Measurements from ENCODE around the gene NUP54.

The NUP54 gene

DNA sequence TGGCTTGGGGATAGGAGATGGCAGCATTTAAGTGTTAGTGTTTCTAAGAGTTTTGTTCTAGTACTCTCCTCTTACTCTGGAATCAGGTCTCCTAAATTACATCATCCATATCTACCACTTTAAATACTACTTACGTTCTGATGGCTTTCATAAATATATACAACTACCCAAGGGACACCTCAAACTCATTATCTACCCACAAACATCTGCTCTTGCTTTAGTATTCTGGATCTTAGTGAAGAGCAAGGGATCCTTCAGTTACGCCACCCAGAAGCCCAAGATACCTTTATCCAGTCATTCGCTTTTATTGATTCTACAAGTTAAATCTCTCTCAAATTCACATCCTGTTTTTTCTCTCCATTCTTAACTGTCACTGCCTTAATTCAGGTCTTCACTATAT lies 7.0 kb downstream of the NUP54 start:
- Histone ChIP-seq H3K36me3 (ENCODE audit: insufficient read depth, low read length) (peaks cover 44% of the 10 kb centered on the region), H3K9me3 (replicated peaks; ENCODE audit: low read length) (no peaks in the 10 kb centered on the region), H3K4me3 (ENCODE audit: low read length) (no peak overlapping the region), H3K4me1 (ENCODE audit: control insufficient read depth, insufficient read depth, low read length) (peaks cover 6% of the 10 kb centered on the region), H3K4me2 (ENCODE audit: low read length) (no peak overlapping the region), H3K27me3 (ENCODE audit: control insufficient read depth, insufficient read depth, low read length) (no peaks in the 10 kb centered on the region), H3K9ac (ENCODE audit: low read depth, low read length) (no peak overlapping the region)

DNA sequence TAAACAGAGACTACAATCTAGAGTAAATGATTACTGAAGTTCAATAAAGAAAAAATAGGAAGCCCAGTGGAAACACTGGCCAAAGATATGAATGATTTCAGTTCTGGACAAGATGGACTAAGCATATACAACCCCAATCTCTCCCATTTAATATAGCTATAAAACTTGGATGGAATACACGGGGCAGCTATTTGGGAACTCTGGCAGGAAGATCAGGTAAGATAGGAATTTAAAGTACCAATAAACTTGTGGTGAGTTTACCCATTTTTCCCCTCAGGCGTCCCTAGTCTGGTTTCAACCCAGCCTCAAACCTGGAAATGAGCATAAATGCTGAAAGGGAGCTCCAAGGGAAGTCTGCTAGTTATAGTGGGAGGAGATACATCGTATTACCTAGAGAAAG lies 20.4 kb downstream of the NUP54 start:
- Histone ChIP-seq H3K4me2 (ENCODE audit: low read length) (no peak overlapping the region), H3K36me3 (ENCODE audit: insufficient read depth, low read length) (peaks cover 24% of the 10 kb centered on the region), H3K4me1 (ENCODE audit: control insufficient read depth, insufficient read depth, low read length) (no peaks in the 10 kb centered on the region), H3K9ac (ENCODE audit: low read depth, low read length) (no peak overlapping the region), H3K4me3 (ENCODE audit: low read length) (no peak overlapping the region), H3K9me3 (replicated peaks; ENCODE audit: low read length) (no peaks in the 10 kb centered on the region), H3K27me3 (ENCODE audit: control insufficient read depth, insufficient read depth, low read length) (no peaks in the 10 kb centered on the region)

GRCh38 chr4:76125816-76126215 lies 22.4 kb downstream of the NUP54 start:
- Histone ChIP-seq H3K4me2 (ENCODE audit: low read length) (no peak overlapping the region), H3K4me1 (ENCODE audit: control insufficient read depth, insufficient read depth, low read length) (no peaks in the 10 kb centered on the region), H3K9me3 (replicated peaks; ENCODE audit: low read length) (no peaks in the 10 kb centered on the region), H3K9ac (ENCODE audit: low read depth, low read length) (no peak overlapping the region), H3K27me3 (ENCODE audit: control insufficient read depth, insufficient read depth, low read length) (no peaks in the 10 kb centered on the region), H3K4me3 (ENCODE audit: low read length) (no peak overlapping the region), H3K36me3 (ENCODE audit: insufficient read depth, low read length) (peaks cover 37% of the 10 kb centered on the region)

- Histone ChIP-seq H3K4me3 (ENCODE audit: low read length) (no peak overlapping the region), H3K4me1 (ENCODE audit: control insufficient read depth, insufficient read depth, low read length) (no peaks in the 10 kb centered on the region), H3K4me2 (ENCODE audit: low read length) (no peak overlapping the region), H3K27me3 (ENCODE audit: control insufficient read depth, insufficient read depth, low read length) (no peaks in the 10 kb centered on the region), H3K36me3 (ENCODE audit: insufficient read depth, low read length) (peaks cover 44% of the 10 kb centered on the region), H3K9ac (ENCODE audit: low read depth, low read length) (no peak overlapping the region), H3K9me3 (replicated peaks; ENCODE audit: low read length) (no peaks in the 10 kb centered on the region)
These were observed 28.0 kb downstream of the NUP54 start for GRCh38 chr4:76120199-76120598.

DNA sequence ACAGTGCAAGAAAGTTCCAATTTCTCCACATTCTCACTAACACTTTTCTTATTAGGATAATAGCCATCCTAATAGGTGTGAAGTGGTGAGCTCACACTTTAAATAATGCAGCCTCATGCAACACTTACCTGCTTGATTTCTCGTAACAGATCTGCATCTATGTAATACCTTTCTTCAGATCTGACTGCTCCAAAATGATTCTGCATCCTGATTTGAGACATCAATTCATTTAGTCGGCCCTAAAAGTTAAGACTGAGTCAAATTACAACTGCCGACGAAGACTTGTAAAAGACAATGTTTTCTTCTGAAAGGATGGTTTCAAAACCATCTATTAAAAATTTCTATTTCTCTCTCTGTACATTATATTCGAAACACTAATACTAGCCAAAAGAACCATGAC lies 30.7 kb downstream of the NUP54 start:
- Histone ChIP-seq H3K36me3 (ENCODE audit: insufficient read depth, low read length) (peaks cover 54% of the 10 kb centered on the region), H3K4me1 (ENCODE audit: control insufficient read depth, insufficient read depth, low read length) (no peaks in the 10 kb centered on the region)

DNA sequence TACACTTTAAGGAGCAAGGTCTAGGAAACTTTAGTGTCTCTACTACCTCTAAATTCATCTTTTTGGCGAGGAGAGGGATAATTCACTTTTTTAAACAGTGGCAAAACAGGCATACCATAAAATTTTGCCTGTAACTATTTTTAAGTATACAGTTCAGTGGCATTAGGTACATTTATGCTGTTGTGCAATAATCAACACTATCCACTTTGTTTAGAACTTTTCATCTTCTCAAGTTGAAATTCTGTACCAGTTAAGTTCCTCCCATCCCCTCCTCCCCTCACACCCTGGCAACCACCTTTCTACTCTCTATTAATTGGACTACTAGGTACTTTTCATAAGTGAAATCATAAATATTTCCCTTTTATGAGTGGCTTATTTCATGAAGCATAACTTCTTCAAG lies 31.4 kb downstream of the NUP54 start:
- peaks cover 51% of the 10 kb centered on the region for H3K36me3 ChIP-seq (ENCODE audit: insufficient read depth, low read length)
- no peaks in the 10 kb centered on the region for H3K9me3 ChIP-seq (replicated peaks; ENCODE audit: low read length)

More for the DNA sequence above, 30.7 kb downstream of the NUP54 start:
- no peaks in the 10 kb centered on the region for H3K9me3 ChIP-seq (replicated peaks; ENCODE audit: low read length)
- H3K4me2 ChIP-seq (ENCODE audit: low read length) = no peak overlapping the region
- no peaks in the 10 kb centered on the region for H3K27me3 ChIP-seq (ENCODE audit: control insufficient read depth, insufficient read depth, low read length)
- H3K4me3 ChIP-seq (ENCODE audit: low read length) = no peak overlapping the region
- no peak overlapping the region for H3K9ac ChIP-seq (ENCODE audit: low read depth, low read length)

GRCh38 chr4:76108467-76109181 lies 39.6 kb downstream of the NUP54 start:
- H3K9me3 ChIP-seq (replicated peaks; ENCODE audit: low read length) = no peaks in the 10 kb centered on the region
- H3K27me3 ChIP-seq (ENCODE audit: control insufficient read depth, insufficient read depth, low read length) = peaks cover 5% of the 10 kb centered on the region
- no peak overlapping the region for H3K4me2 ChIP-seq (ENCODE audit: low read length)
- no peak overlapping the region for H3K4me3 ChIP-seq (ENCODE audit: low read length)
- peaks cover 10% of the 10 kb centered on the region for H3K36me3 ChIP-seq (ENCODE audit: insufficient read depth, low read length)
- no peak overlapping the region for H3K9ac ChIP-seq (ENCODE audit: low read depth, low read length)
- H3K4me1 ChIP-seq (ENCODE audit: control insufficient read depth, insufficient read depth, low read length) = peaks cover 2% of the 10 kb centered on the region

More for the DNA sequence above, 31.4 kb downstream of the NUP54 start:
- H3K4me1 ChIP-seq (ENCODE audit: control insufficient read depth, insufficient read depth, low read length) = no peaks in the 10 kb centered on the region
- no peak overlapping the region for H3K9ac ChIP-seq (ENCODE audit: low read depth, low read length)
- H3K27me3 ChIP-seq (ENCODE audit: control insufficient read depth, insufficient read depth, low read length) = no peaks in the 10 kb centered on the region
- H3K4me3 ChIP-seq (ENCODE audit: low read length) = no peak overlapping the region
- H3K4me2 ChIP-seq (ENCODE audit: low read length) = no peak overlapping the region

DNA sequence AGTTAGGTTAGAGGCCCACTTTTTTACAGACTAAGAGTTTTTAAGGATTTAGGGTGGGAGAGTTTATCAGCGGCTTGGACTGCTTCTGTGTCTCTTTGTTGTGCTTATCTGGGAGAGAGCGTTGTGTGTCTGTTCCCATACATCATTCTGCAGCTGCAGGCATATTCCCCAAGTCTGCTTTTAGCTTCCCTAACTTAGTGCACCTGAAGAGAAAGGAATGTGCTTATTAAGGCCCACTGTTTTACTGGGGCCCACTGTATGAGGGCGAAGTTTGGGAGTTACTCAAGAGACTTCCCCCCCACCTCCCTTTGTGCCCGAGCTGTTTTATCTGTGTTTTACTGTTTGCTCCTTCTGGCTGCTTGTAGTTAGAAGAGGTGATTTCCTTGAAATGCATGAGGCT lies 41.8 kb downstream of the NUP54 start:
- H3K4me3 ChIP-seq (ENCODE audit: low read length) = no peak overlapping the region
- H3K9ac ChIP-seq (ENCODE audit: low read depth, low read length) = no peak overlapping the region
- peaks cover 2% of the 10 kb centered on the region for H3K4me1 ChIP-seq (ENCODE audit: control insufficient read depth, insufficient read depth, low read length)
- H3K27me3 ChIP-seq (ENCODE audit: control insufficient read depth, insufficient read depth, low read length) = peaks cover 14% of the 10 kb centered on the region
- no peak overlapping the region for H3K4me2 ChIP-seq (ENCODE audit: low read length)
- H3K36me3 ChIP-seq (ENCODE audit: insufficient read depth, low read length) = no peaks in the 10 kb centered on the region
- H3K9me3 ChIP-seq (replicated peaks; ENCODE audit: low read length) = no peaks in the 10 kb centered on the region

- Histone ChIP-seq H3K27me3 (ENCODE audit: control insufficient read depth, insufficient read depth, low read length) (peaks cover 19% of the 10 kb centered on the region), H3K36me3 (ENCODE audit: insufficient read depth, low read length) (no peaks in the 10 kb centered on the region), H3K9me3 (replicated peaks; ENCODE audit: low read length) (no peaks in the 10 kb centered on the region), H3K4me1 (ENCODE audit: control insufficient read depth, insufficient read depth, low read length) (peaks cover 2% of the 10 kb centered on the region), H3K4me2 (ENCODE audit: low read length) (no peak overlapping the region), H3K9ac (ENCODE audit: low read depth, low read length) (no peak overlapping the region), H3K4me3 (ENCODE audit: low read length) (no peak overlapping the region)
These were observed 42.5 kb downstream of the NUP54 start for GRCh38 chr4:76105652-76106051.

GRCh38 chr4:76096076-76096475 lies 52.1 kb downstream of the NUP54 start:
- Histone ChIP-seq H3K4me1 (ENCODE audit: control insufficient read depth, insufficient read depth, low read length) (no peaks in the 10 kb centered on the region), H3K4me2 (ENCODE audit: low read length) (no peak overlapping the region), H3K4me3 (ENCODE audit: low read length) (no peak overlapping the region), H3K9ac (ENCODE audit: low read depth, low read length) (no peak overlapping the region), H3K9me3 (replicated peaks; ENCODE audit: low read length) (no peaks in the 10 kb centered on the region), H3K27me3 (ENCODE audit: control insufficient read depth, insufficient read depth, low read length) (peaks cover 16% of the 10 kb centered on the region), H3K36me3 (ENCODE audit: insufficient read depth, low read length) (no peaks in the 10 kb centered on the region)

GRCh38 chr4:76095568-76095967 lies 52.6 kb downstream of the NUP54 start:
- H3K4me3 ChIP-seq (ENCODE audit: low read length) = no peak overlapping the region
- H3K36me3 ChIP-seq (ENCODE audit: insufficient read depth, low read length) = no peaks in the 10 kb centered on the region
- H3K4me1 ChIP-seq (ENCODE audit: control insufficient read depth, insufficient read depth, low read length) = no peaks in the 10 kb centered on the region
- H3K9ac ChIP-seq (ENCODE audit: low read depth, low read length) = no peak overlapping the region
- H3K27me3 ChIP-seq (ENCODE audit: control insufficient read depth, insufficient read depth, low read length) = peaks cover 12% of the 10 kb centered on the region
- no peak overlapping the region for H3K4me2 ChIP-seq (ENCODE audit: low read length)
- no peaks in the 10 kb centered on the region for H3K9me3 ChIP-seq (replicated peaks; ENCODE audit: low read length)

DNA sequence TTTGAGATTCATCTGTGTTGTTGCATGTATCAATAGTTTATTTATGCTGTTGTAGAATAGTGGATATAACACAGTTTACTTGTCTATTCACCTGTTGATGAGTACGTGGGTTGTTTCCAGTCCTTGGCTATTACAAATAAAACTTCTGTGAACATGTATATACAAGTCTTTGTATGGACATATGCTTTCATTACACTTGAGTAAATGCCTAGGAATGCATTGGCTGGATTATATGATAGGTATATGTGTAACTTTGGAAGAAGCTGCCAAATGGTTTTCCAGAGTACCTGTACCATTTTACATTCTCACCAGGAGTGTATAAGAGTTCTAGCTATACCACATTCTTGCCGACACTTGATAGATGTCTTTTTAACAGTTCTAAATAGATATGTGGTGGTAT lies 57.1 kb downstream of the NUP54 start:
- Histone ChIP-seq H3K9ac (ENCODE audit: low read depth, low read length) (no peak overlapping the region), H3K4me2 (ENCODE audit: low read length) (no peak overlapping the region), H3K27me3 (ENCODE audit: control insufficient read depth, insufficient read depth, low read length) (peaks cover 5% of the 10 kb centered on the region), H3K36me3 (ENCODE audit: insufficient read depth, low read length) (no peaks in the 10 kb centered on the region), H3K4me3 (ENCODE audit: low read length) (no peak overlapping the region), H3K4me1 (ENCODE audit: control insufficient read depth, insufficient read depth, low read length) (peaks cover 5% of the 10 kb centered on the region), H3K9me3 (replicated peaks; ENCODE audit: low read length) (no peaks in the 10 kb centered on the region)

Data from skeletal muscle satellite cell (primary cell).